ENCODE measurements around the gene PRKCE.

- TF ChIP-seq EZH2 (IDR thresholded peaks at IDR 0.05; ENCODE audit: borderline replicate concordance, low read depth, low read length, poor library complexity, severe bottlenecking), result no peak
- no peak for TF ChIP-seq CTCF (conservative IDR thresholded peaks at IDR 0.05; ENCODE audit: low read depth, low read length)
Observed at GRCh38 chr2:45890819-45891218, 239.3 kb downstream of the PRKCE start.
